HEK293 (cell line): Measurements from ENCODE around the gene ERN2.

ENCODE experiments used
- CTCF ChIA-PET: fragments of 350-600 bp; formaldehyde crosslinking; extraction: SDS; loops from one replicate; lab custom pipeline; 2021; ENCODE audit warnings: antibody characterized with exemption; lab: Yijun Ruan, JAX
- POLR2A ChIA-PET: fragments of 300-600 bp; formaldehyde crosslinking; extraction: SDS; loops from one replicate; lab custom pipeline; 2020; ENCODE audit warnings: antibody characterized with exemption, inconsistent platforms; lab: Yijun Ruan, JAX
- H3K27ac ChIP-seq: fragments of 200-500 bp; sonication (Bioruptor generic); 2 replicates; pipeline ENCODE4 v1.5.1; 2014; ENCODE audit warnings: low read depth, low read length, control low read depth, inconsistent platforms; ENCODE audit errors: extremely low read depth
- H3K36me3 ChIP-seq, 2 experiments: fragments of 200-500 bp in 1 of 2; sonication (Bioruptor generic) in 1 of 2; 1 replicate in 1 of 2; 2 replicates in 1 of 2; pipeline ENCODE4 v1.5.1; 2014 to 2017; ENCODE audit warnings: inconsistent platforms in 2 of 2, low read length in 2 of 2; ENCODE audit not compliant: control insufficient read depth in 2 of 2, insufficient read depth in 1 of 2
- H3K4me1 ChIP-seq: fragments of 200-500 bp; sonication (Bioruptor generic); 2 replicates; pipeline ENCODE4 v1.5.1; 2014; ENCODE audit warnings: mild to moderate bottlenecking, low read length, inconsistent platforms; ENCODE audit not compliant: control insufficient read depth, insufficient read depth
- H3K4me3 ChIP-seq: 2 replicates; pipeline ENCODE4 v1.5.1; 2011; ENCODE audit warnings: low read depth, mild to moderate bottlenecking, control low read depth, low read length, moderate library complexity
- H3K9me3 ChIP-seq: fragments of 200-500 bp; sonication (Bioruptor generic); 2 replicates; pipeline ENCODE4 v1.5.1; 2014; ENCODE audit warnings: low read depth, low read length, inconsistent platforms; ENCODE audit not compliant: control insufficient read depth, insufficient read depth
- EGR2 ChIP-seq: fragments of 450-650 bp; formaldehyde crosslinking; IDR thresholded peaks from 2 replicates; pipeline ENCODE4 v1.5.1; 2016; ENCODE audit warnings: low read depth, missing biosample characterization, missing genetic modification characterization
- GLIS1 ChIP-seq: fragments of 450-650 bp; formaldehyde crosslinking; IDR thresholded peaks from 2 replicates; pipeline ENCODE4 v1.5.1; 2016; ENCODE audit warnings: missing biosample characterization, missing genetic modification characterization
- GLIS2 ChIP-seq: fragments of 450-650 bp; formaldehyde crosslinking; IDR thresholded peaks from 2 replicates; pipeline ENCODE4 v1.5.1; 2016; ENCODE audit warnings: missing biosample characterization, missing genetic modification characterization
- KLF16 ChIP-seq: fragments of 450-650 bp; formaldehyde crosslinking; IDR thresholded peaks from 2 replicates; pipeline ENCODE4 v1.5.1; 2017; ENCODE audit warnings: missing biosample characterization, missing genetic modification characterization
- KLF7 ChIP-seq: fragments of 450-650 bp; formaldehyde crosslinking; IDR thresholded peaks from 2 replicates; pipeline ENCODE4 v1.5.1; 2016; ENCODE audit warnings: missing biosample characterization, missing genetic modification characterization, borderline replicate concordance
- MYNN ChIP-seq: fragments of 450-650 bp; formaldehyde crosslinking; IDR thresholded peaks from 2 replicates; pipeline ENCODE4 v1.5.1; 2016; ENCODE audit warnings: missing biosample characterization, missing genetic modification characterization, borderline replicate concordance
- PRDM6 ChIP-seq: fragments of 450-650 bp; formaldehyde crosslinking; IDR thresholded peaks from 2 replicates; pipeline ENCODE4 v1.5.1; 2017; ENCODE audit warnings: missing biosample characterization, missing genetic modification characterization
- SETDB1 ChIP-seq: IDR thresholded peaks from one replicate; pipeline ENCODE4 v1.6.1; 2017; ENCODE audit warnings: mild to moderate bottlenecking, low read length, moderate library complexity, mixed read lengths; ENCODE audit not compliant: insufficient read length
- ZFHX2 ChIP-seq: fragments of 450-650 bp; formaldehyde crosslinking; conservative IDR thresholded peaks from 2 replicates; pipeline ENCODE4 v1.5.1; 2016; ENCODE audit warnings: missing biosample characterization, missing genetic modification characterization
- ZNF132 ChIP-seq: fragments of 450-650 bp; formaldehyde crosslinking; IDR thresholded peaks from 2 replicates; pipeline ENCODE4 v1.5.1; 2017; ENCODE audit warnings: missing biosample characterization, missing genetic modification characterization, borderline replicate concordance
- ZNF174 ChIP-seq: fragments of 450-650 bp; formaldehyde crosslinking; IDR thresholded peaks from 2 replicates; pipeline ENCODE4 v1.5.0; 2017; ENCODE audit warnings: missing biosample characterization, mild to moderate bottlenecking, missing genetic modification characterization
- ZNF19 ChIP-seq: fragments of 450-650 bp; formaldehyde crosslinking; IDR thresholded peaks from 2 replicates; pipeline ENCODE4; 2016; ENCODE audit warnings: missing biosample characterization, missing genetic modification characterization, low read depth
- ZNF211 ChIP-seq: fragments of 450-650 bp; formaldehyde crosslinking; IDR thresholded peaks from 2 replicates; pipeline ENCODE4 v1.5.1; 2016; ENCODE audit warnings: low read depth, missing biosample characterization, missing genetic modification characterization
- ZNF302 ChIP-seq: fragments of 450-650 bp; formaldehyde crosslinking; IDR thresholded peaks from 2 replicates; pipeline ENCODE4 v1.5.1; 2016; ENCODE audit warnings: missing biosample characterization, missing genetic modification characterization, low read depth
- ZNF324 ChIP-seq: fragments of 450-650 bp; formaldehyde crosslinking; IDR thresholded peaks from 2 replicates; pipeline ENCODE4 v1.5.1; 2016; ENCODE audit warnings: missing biosample characterization, missing genetic modification characterization
- ZNF394 ChIP-seq: fragments of 450-650 bp; formaldehyde crosslinking; IDR thresholded peaks from 2 replicates; pipeline ENCODE4 v1.5.1; 2016; ENCODE audit warnings: missing biosample characterization, missing genetic modification characterization, mild to moderate bottlenecking, moderate library complexity, borderline replicate concordance
- ZNF510 ChIP-seq: fragments of 450-650 bp; formaldehyde crosslinking; IDR thresholded peaks from 2 replicates; pipeline ENCODE4 v1.5.1; 2018; ENCODE audit warnings: mild to moderate bottlenecking, missing genetic modification characterization, missing biosample characterization; ENCODE audit not compliant: insufficient replicate concordance
- ZNF514 ChIP-seq: fragments of 450-650 bp; formaldehyde crosslinking; IDR thresholded peaks from 2 replicates; pipeline ENCODE4 v1.5.1; 2016; ENCODE audit warnings: missing biosample characterization, missing genetic modification characterization
- ZNF654 ChIP-seq: fragments of 450-650 bp; formaldehyde crosslinking; IDR thresholded peaks from 2 replicates; pipeline ENCODE4 v1.5.1; 2016; ENCODE audit warnings: low read depth, missing biosample characterization, missing genetic modification characterization
- ZNF664 ChIP-seq: fragments of 450-650 bp; formaldehyde crosslinking; IDR thresholded peaks from 2 replicates; pipeline ENCODE4 v1.5.1; 2016; ENCODE audit warnings: missing biosample characterization, missing genetic modification characterization
- ZNF76 ChIP-seq: fragments of 450-650 bp; formaldehyde crosslinking; IDR thresholded peaks from 2 replicates; pipeline ENCODE4; 2016; ENCODE audit warnings: low read depth, missing biosample characterization, missing genetic modification characterization, borderline replicate concordance
- ZNF776 ChIP-seq: fragments of 450-650 bp; formaldehyde crosslinking; IDR thresholded peaks from 2 replicates; pipeline ENCODE4 v1.5.0; 2017; ENCODE audit warnings: missing biosample characterization, missing genetic modification characterization, borderline replicate concordance
- ZSCAN16 ChIP-seq: fragments of 450-650 bp; formaldehyde crosslinking; IDR thresholded peaks from 2 replicates; pipeline ENCODE4 v1.5.1; 2016; ENCODE audit warnings: missing biosample characterization, missing genetic modification characterization
- ZSCAN23 ChIP-seq: fragments of 450-650 bp; formaldehyde crosslinking; IDR thresholded peaks from 2 replicates; pipeline ENCODE4 v1.5.1; 2016; ENCODE audit warnings: missing biosample characterization, missing genetic modification characterization
- TF ChIP-seq, protein P1 (sequence below): fragments of 450-650 bp; formaldehyde crosslinking; IDR thresholded peaks from 2 replicates; pipeline ENCODE4 v1.5.1; 2016; ENCODE audit warnings: missing biosample characterization, missing genetic modification characterization
- TF ChIP-seq, protein P2 (sequence below): fragments of 450-650 bp; formaldehyde crosslinking; IDR thresholded peaks from 2 replicates; pipeline ENCODE4 v1.5.1; 2016; ENCODE audit warnings: missing biosample characterization, missing genetic modification characterization

ERN2 gene

GRCh38 chr16:23699100-23699499 lies 13.9 kb downstream of the ERN2 start:
- H3K36me3 ChIP-seq = no peaks in the 10 kb centered on the region
- H3K4me1 ChIP-seq = peaks cover 2% of the 10 kb centered on the region; the same call in 1 of the 2 replicates
- no peak for TF ChIP-seq ZSCAN23
- no peak for TF ChIP-seq KLF7
- no peak for TF ChIP-seq ZSCAN16
- no peak for TF ChIP-seq ZNF654 (tag by site-specific recombination)
- TF ChIP-seq ZNF76 = no peak
- no peak for TF ChIP-seq ZNF302 (tag by site-specific recombination)
- no peak for TF ChIP-seq ZNF776
- no peak for TF ChIP-seq ZNF174 (tag by site-specific recombination)
- no peak for TF ChIP-seq MYNN
- TF ChIP-seq GLIS2 (tag by site-specific recombination) = no peak
- no peak for TF ChIP-seq KLF16 (tag by site-specific recombination)
- no peak for TF ChIP-seq ZNF510 (tag by site-specific recombination)
- TF ChIP-seq, protein P1, sequence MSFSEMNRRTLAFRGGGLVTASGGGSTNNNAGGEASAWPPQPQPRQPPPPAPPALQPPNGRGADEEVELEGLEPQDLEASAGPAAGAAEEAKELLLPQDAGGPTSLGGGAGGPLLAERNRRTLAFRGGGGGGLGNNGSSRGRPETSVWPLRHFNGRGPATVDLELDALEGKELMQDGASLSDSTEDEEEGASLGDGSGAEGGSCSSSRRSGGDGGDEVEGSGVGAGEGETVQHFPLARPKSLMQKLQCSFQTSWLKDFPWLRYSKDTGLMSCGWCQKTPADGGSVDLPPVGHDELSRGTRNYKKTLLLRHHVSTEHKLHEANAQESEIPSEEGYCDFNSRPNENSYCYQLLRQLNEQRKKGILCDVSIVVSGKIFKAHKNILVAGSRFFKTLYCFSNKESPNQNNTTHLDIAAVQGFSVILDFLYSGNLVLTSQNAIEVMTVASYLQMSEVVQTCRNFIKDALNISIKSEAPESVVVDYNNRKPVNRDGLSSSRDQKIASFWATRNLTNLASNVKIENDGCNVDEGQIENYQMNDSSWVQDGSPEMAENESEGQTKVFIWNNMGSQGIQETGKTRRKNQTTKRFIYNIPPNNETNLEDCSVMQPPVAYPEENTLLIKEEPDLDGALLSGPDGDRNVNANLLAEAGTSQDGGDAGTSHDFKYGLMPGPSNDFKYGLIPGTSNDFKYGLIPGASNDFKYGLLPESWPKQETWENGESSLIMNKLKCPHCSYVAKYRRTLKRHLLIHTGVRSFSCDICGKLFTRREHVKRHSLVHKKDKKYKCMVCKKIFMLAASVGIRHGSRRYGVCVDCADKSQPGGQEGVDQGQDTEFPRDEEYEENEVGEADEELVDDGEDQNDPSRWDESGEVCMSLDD (tag by site-specific recombination) = no peak
- no peak for TF ChIP-seq ZNF19 (tag by site-specific recombination)
- TF ChIP-seq ZNF324 (tag by site-specific recombination) = no peak
- no peak for TF ChIP-seq ZNF211 (tag by site-specific recombination)
- TF ChIP-seq, protein P2, sequence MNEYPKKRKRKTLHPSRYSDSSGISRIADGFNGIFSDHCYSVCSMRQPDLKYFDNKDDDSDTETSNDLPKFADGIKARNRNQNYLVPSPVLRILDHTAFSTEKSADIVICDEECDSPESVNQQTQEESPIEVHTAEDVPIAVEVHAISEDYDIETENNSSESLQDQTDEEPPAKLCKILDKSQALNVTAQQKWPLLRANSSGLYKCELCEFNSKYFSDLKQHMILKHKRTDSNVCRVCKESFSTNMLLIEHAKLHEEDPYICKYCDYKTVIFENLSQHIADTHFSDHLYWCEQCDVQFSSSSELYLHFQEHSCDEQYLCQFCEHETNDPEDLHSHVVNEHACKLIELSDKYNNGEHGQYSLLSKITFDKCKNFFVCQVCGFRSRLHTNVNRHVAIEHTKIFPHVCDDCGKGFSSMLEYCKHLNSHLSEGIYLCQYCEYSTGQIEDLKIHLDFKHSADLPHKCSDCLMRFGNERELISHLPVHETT = no peak
- no peak overlapping the region for H3K4me3 ChIP-seq
- H3K27ac ChIP-seq = no peak overlapping the region
- POLR2A ChIA-PET = interaction anchor here (2.1 kb wide), 1 partner anchor 8 kb away, joined by 7 read pairs; no protein-coding TSS in a partner anchor
- H3K9me3 ChIP-seq = no peaks in the 10 kb centered on the region
- CTCF ChIA-PET = interaction anchor here (1.1 kb wide), 1 partner anchor 263 kb away, joined by 3 read pairs; no protein-coding TSS in a partner anchor

- H3K9me3 ChIP-seq = no peaks in the 10 kb centered on the region
- H3K36me3 ChIP-seq = peaks cover 0 to 18% of the 10 kb centered on the region in 2 experiments; a peak in 2 of 3 replicates
- POLR2A ChIA-PET = no interaction called here
- no peak overlapping the region for H3K4me3 ChIP-seq
- TF ChIP-seq ZNF514 (tag by site-specific recombination) (no peak), ZNF132 (tag by site-specific recombination) (no peak), GLIS1 (tag by site-specific recombination) (no peak), ZNF664 (no peak), ZFHX2 (tag by site-specific recombination) (no peak), ZNF510 (tag by site-specific recombination) (no peak), ZNF394 (tag by site-specific recombination) (no peak), EGR2 (tag by site-specific recombination) (no peak), SETDB1 (no peak), PRDM6 (tag by site-specific recombination) (no peak)
- H3K27ac ChIP-seq = no peak overlapping the region
- peaks cover 2% of the 10 kb centered on the region; the same call in 1 of the 2 replicates for H3K4me1 ChIP-seq
- CTCF ChIA-PET = no interaction called here
These were observed 17.3 kb downstream of the ERN2 start for GRCh38 chr16:23695756-23696155.
